ENCODE results near the gene PKIB.

- TF ChIP-seq CTCF (IDR thresholded peaks at IDR 0.05; ENCODE audit: low read depth, low read length), result no peak
- TF ChIP-seq, protein P1, sequence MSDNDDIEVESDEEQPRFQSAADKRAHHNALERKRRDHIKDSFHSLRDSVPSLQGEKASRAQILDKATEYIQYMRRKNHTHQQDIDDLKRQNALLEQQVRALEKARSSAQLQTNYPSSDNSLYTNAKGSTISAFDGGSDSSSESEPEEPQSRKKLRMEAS (IDR thresholded peaks at IDR 0.05; ENCODE audit: low read depth, low read length), result no peak
Observed at GRCh38 chr6:122772724-122773415, 162.7 kb downstream of the PKIB start.

Measured in NB4 (cell line).